Mononuclear cell (primary cell): ENCODE data around the gene LRMDA. TPM values are rescaled to one million over a fixed set of nuclear protein-coding genes. Genes with fewer than 3 reads are reported as not detected.

Experiments used
- H3K27me3 ChIP-seq: 2 replicates; pipeline ENCODE4 v1.6.0; 2011; ENCODE audit warnings: low read length, control low read depth; ENCODE audit not compliant: insufficient read depth
- H3K4me1 ChIP-seq: 2 replicates; pipeline ENCODE4 v1.5.1; 2011; ENCODE audit warnings: mild to moderate bottlenecking, low read length, control low read depth; ENCODE audit not compliant: insufficient read depth
- H3K4me3 ChIP-seq: 2 replicates; pipeline ENCODE4 v1.5.1; 2011; ENCODE audit warnings: mild to moderate bottlenecking, low read length, moderate library complexity
- H3K9me3 ChIP-seq: 2 replicates; pipeline ENCODE4 v1.5.1; 2011; ENCODE audit warnings: low read depth, mild to moderate bottlenecking, control low read depth, low read length
- total RNA-seq: library from RNA; depleted of rRNA; stranded (reverse); fragments of >200 nt; gene quantifications from one replicate; pipeline ENCODE4 v1.2.3, GENCODE V29; 2012

LRMDA gene
- total RNA-seq, 1 donor, result 7.6 TPM

DNA sequence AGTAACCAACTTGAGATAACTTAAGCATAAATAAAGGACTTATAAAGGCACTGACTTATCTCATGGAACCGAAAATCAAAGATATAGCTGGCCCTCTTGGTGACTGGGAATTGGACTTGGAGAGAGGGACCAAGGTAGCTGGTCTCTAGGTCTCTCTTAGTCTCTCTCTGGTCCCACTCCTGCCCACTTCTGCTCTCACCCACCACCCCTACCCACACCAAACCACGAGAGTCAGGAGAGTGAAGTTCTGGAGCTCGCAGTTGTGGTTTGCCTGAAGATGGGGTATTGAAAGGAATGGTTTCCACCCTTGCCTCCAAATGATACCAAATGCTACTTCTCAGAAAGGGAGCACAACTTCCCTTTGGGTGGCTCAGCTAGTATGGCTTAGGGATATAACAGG lies 216.3 kb downstream of the LRMDA start:
- Histone ChIP-seq H3K27me3 (no peaks in the 10 kb centered on the region), H3K4me1 (peaks cover 11% of the 10 kb centered on the region), H3K4me3 (no peak overlapping the region), H3K9me3 (no peaks in the 10 kb centered on the region)

DNA sequence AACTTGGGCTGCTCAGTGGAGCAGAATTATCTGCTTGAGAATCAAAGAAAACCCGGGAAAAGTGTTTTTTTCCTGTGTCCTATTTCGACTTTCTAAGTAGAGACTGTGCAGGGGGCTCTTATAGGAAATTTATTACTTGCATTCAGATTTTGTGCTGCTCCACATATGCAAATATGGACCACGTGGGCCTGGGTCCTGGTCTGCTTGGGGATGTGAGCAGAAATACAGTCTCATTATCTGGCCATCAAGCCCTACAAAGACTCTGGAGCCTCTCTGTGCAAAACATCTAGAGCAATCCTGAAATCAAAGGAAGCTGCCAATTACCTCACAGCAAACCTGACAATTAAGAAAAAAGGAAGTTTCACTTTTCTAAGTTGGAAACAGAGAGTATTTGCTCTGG lies 216.9 kb downstream of the LRMDA start:
- no peaks in the 10 kb centered on the region for H3K27me3 ChIP-seq
- H3K4me1 ChIP-seq, result peaks cover 11% of the 10 kb centered on the region
- H3K4me3 ChIP-seq, result no peak overlapping the region
- no peaks in the 10 kb centered on the region for H3K9me3 ChIP-seq

- Histone ChIP-seq H3K4me3 (no peak overlapping the region), H3K9me3 (no peaks in the 10 kb centered on the region), H3K27me3 (no peaks in the 10 kb centered on the region), H3K4me1 (peaks cover 11% of the 10 kb centered on the region)
Observed at GRCh38 chr10:75648854-75649253, 217.4 kb downstream of the LRMDA start.

- no peak overlapping the region for H3K4me3 ChIP-seq
- H3K9me3 ChIP-seq, result no peaks in the 10 kb centered on the region
- H3K4me1 ChIP-seq, result peaks cover 11% of the 10 kb centered on the region
- H3K27me3 ChIP-seq, result no peaks in the 10 kb centered on the region
Observed at GRCh38 chr10:75649466-75649865, 218.0 kb downstream of the LRMDA start.

DNA sequence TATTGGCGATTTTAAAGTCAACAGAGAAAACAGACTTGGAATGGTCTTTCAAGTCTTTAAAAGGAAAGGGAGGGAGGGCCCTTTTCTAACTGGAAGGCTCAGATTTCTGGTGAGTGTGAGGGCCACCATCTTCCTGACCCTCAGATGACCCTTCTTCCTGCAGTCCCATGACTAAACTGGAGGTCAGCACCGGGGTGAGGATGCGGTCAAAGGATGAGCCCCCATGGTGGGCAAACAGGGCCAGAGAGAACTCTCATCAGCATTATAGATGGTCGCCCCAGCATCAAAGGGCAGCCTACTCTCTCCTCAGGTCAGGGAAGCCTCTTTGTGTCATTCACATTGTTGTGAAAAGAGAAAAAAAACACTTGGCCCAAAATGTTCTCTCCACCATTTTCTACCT lies 219.2 kb downstream of the LRMDA start:
- H3K9me3 ChIP-seq, result no peaks in the 10 kb centered on the region
- H3K4me1 ChIP-seq, result peaks cover 11% of the 10 kb centered on the region
- H3K27me3 ChIP-seq, result no peaks in the 10 kb centered on the region
- H3K4me3 ChIP-seq, result no peak overlapping the region

DNA sequence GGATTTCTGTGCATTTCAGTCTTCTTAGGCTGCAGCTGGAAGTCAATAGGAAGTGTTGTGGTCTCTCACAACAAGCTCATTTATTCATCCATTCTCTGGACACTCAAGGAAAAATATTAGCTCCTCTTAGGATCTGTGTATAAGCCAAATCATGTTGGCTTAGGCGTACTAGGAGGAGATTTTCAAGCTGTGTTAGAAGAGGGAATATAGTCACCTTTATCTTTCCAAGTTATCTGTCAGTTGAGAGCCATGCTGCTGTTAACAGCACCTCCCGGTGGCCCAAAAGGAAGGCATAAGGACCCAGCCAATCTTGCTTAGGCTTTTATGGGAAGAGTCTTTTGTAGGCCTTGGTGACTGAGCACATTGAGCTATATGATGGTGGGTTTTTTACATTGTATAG lies 220.0 kb downstream of the LRMDA start:
- H3K27me3 ChIP-seq, result no peaks in the 10 kb centered on the region

DNA sequence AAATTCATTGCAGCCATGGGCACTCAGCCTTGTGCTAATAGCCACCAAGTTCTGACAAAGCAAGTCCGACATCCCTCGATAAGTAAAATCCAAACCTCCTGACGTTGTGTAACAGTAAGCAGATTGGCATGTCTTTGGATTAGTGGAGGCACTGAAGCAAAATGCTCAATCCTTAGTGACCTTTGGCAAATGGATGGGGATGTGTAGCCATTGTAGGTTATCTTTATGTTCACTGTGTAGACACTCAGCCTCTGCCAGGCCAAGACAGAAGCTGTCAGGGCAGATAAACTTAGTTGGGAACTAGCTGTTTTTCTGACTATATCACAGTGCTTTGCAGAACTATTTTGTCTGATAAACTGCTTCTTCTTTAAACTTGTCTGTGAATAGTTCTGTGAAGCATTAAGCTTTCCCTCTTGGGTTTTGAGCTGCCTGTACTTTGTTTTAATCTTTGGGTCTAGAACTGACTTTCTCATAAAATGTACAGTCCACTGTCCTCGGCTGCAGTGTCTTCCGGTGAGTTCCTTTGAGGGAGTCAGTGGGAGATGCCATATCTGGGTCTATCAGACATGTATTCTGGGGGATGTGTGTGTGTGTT lies 220.8 kb downstream of the LRMDA start:
- H3K9me3 ChIP-seq, result no peaks in the 10 kb centered on the region
- no peaks in the 10 kb centered on the region for H3K27me3 ChIP-seq
- no peak overlapping the region for H3K4me3 ChIP-seq
- H3K4me1 ChIP-seq, result peaks cover 11% of the 10 kb centered on the region

More for the DNA sequence above, 220.0 kb downstream of the LRMDA start:
- peaks cover 11% of the 10 kb centered on the region for H3K4me1 ChIP-seq
- no peaks in the 10 kb centered on the region for H3K9me3 ChIP-seq
- H3K4me3 ChIP-seq, result no peak overlapping the region

- Histone ChIP-seq H3K4me3 (no peak overlapping the region), H3K4me1 (peaks cover 3% of the 10 kb centered on the region), H3K9me3 (no peaks in the 10 kb centered on the region), H3K27me3 (no peaks in the 10 kb centered on the region)
Observed at GRCh38 chr10:75653761-75654160, 222.3 kb downstream of the LRMDA start.

- Histone ChIP-seq H3K27me3 (no peaks in the 10 kb centered on the region), H3K9me3 (no peaks in the 10 kb centered on the region), H3K4me3 (no peak overlapping the region), H3K4me1 (no peaks in the 10 kb centered on the region)
Observed at GRCh38 chr10:75654171-75654771, 222.8 kb downstream of the LRMDA start.

DNA sequence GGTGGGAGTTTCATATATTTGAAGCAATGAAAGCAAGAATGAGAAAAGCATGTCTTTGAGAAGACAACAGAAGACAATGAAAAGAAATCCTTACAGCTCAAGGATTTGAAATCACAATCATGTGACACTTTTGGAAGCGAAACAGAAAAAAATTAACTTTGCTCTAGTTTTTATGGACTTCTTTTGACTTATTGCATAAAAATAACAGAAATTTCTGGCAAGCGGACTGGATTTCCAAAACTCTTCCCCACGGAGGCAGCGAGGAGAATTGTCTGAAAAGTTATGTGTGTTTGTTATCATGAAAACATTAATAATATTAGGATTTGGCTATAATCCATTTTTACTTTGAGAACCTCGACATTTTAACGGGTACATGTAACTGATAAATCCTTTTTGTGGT lies 223.3 kb downstream of the LRMDA start:
- no peaks in the 10 kb centered on the region for H3K4me1 ChIP-seq
- H3K4me3 ChIP-seq, result no peak overlapping the region
- H3K27me3 ChIP-seq, result no peaks in the 10 kb centered on the region
- no peaks in the 10 kb centered on the region for H3K9me3 ChIP-seq

DNA sequence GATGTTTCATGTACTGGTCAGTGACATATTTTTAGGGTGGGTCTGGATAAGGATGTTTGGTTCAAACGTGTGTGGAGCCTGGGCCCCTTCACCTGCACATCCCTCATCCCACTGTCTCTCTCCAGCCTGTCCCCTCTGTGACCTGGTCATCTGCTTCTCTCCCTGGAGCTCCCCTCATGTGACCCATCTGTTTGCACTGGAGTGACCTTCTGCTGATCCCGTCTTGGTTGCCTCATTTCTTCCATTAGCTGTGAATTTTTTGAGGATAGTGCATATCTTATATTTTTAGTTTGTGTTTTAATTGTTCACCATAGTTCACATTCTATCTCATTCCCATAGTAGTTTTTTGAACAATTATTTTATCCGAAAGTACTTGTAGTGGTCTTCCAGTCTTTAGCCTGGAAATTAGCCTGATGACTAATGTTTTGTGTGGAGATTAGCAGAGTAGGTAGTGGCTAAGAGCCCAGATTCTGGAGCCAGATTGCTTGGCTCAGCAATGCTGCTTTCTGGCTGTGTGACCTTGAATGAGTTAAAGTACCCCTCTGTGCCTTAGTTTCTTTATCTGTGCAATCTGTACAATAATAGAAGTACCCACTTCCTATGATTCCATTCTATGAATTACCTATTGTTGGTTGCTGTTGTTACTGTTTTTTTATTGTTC lies 224.5 kb downstream of the LRMDA start:
- Histone ChIP-seq H3K27me3 (no peaks in the 10 kb centered on the region), H3K9me3 (no peaks in the 10 kb centered on the region), H3K4me3 (no peak overlapping the region), H3K4me1 (no peaks in the 10 kb centered on the region)

GRCh38 chr10:75657351-75657750 lies 225.9 kb downstream of the LRMDA start:
- Histone ChIP-seq H3K4me3 (no peak overlapping the region), H3K27me3 (no peaks in the 10 kb centered on the region), H3K9me3 (no peaks in the 10 kb centered on the region), H3K4me1 (no peaks in the 10 kb centered on the region)

DNA sequence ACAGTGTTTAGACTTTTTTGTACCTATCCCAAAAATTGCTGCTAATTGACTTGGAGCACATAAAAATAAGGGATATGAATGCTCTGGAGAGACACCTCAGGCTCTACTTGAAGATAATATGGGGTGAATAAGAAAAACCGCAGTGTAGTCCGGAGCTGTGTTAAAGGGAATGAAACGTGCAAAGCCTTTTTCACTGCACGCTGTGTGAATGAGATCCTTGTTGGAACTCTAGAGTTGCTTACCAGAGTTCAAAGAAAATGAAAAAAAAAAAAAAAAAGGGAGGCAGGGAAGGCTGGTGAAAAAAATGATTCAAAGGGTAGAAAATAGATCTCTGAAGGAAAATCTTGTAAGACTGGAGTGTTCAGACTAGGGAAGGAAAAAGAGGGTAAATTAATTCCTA lies 226.6 kb downstream of the LRMDA start:
- Histone ChIP-seq H3K4me3 (no peak overlapping the region), H3K27me3 (no peaks in the 10 kb centered on the region), H3K9me3 (no peaks in the 10 kb centered on the region), H3K4me1 (no peaks in the 10 kb centered on the region)

GRCh38 chr10:75658496-75658895 lies 227.1 kb downstream of the LRMDA start:
- Histone ChIP-seq H3K27me3 (no peaks in the 10 kb centered on the region), H3K4me3 (no peak overlapping the region)

GRCh38 chr10:75658915-75659314 lies 227.5 kb downstream of the LRMDA start:
- H3K4me3 ChIP-seq, result no peak overlapping the region
- H3K9me3 ChIP-seq, result no peaks in the 10 kb centered on the region
- H3K27me3 ChIP-seq, result no peaks in the 10 kb centered on the region

More at GRCh38 chr10:75658496-75658895, 227.1 kb downstream of the LRMDA start:
- Histone ChIP-seq H3K4me1 (no peaks in the 10 kb centered on the region), H3K9me3 (no peaks in the 10 kb centered on the region)

GRCh38 chr10:75660823-75661222 lies 229.4 kb downstream of the LRMDA start:
- no peaks in the 10 kb centered on the region for H3K4me1 ChIP-seq
- H3K27me3 ChIP-seq, result no peaks in the 10 kb centered on the region
- no peak overlapping the region for H3K4me3 ChIP-seq
- H3K9me3 ChIP-seq, result no peaks in the 10 kb centered on the region

More at GRCh38 chr10:75658915-75659314, 227.5 kb downstream of the LRMDA start:
- no peaks in the 10 kb centered on the region for H3K4me1 ChIP-seq
